ENCODE measurements around the gene UBE2F. TPM values are rescaled to one million over a fixed set of nuclear protein-coding genes. Genes with fewer than 3 reads are reported as not detected.

Gene UBE2F
- total and polyA plus RNA-seq, 3 experiments from 2014 or later: 65.8 to 70.7 (median 68.8) TPM

DNA sequence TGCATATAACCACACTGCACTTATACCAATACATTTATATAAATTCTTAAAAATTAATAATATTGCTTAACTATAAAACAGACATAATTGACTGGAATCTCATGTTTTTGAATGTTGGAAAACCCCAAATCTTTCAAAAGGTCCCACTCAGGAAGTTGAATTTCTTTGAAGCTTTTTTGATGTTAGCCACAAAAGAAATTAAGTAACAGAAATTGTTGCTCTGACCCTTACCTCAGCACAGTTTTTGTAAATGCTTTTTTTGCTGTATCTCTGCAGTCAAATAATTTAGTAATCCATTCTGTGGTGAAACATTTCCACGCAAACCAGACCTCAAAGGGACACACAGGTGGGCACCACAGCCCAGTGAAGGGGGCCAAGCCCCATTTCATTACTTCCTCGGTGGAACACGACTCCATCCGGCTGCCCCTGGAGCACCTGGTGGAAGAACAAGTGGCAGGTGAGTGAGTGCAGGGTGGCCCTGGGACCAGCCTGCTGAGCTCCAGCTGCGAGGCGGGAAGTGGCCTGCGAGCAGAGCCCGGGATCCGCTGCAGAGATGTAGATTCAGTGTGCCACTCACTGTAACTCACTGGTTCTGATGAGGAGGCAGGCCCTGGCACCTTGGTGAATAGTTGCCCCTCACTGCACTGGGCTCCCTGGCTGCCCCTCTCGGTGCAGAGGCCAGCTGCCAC, 102.4 kb downstream of the UBE2F start:
- H3K4me1 Mint-ChIP-seq: peaks cover 35 to 70% (median 62%) of the 10 kb centered on the region in 3 donors
- Histone ChIP-seq H3K9me3 (ENCODE audit: low read length) (no peaks in the 10 kb centered on the region), H3K27ac (ENCODE audit: low read depth, low read length) (no peak overlapping the region), H3K4me3 (ENCODE audit: low read length) (no peak overlapping the region), H3K4me1 (ENCODE audit: insufficient read depth, low read length) (peaks cover 33% of the 10 kb centered on the region), H3K36me3 (ENCODE audit: insufficient read depth, low read length) (peaks cover 6% of the 10 kb centered on the region), H3K27me3 (ENCODE audit: insufficient read depth, low read length, poor library complexity, severe bottlenecking) (no peaks in the 10 kb centered on the region)
- DNase-seq: peak in 2 of 5 donors; percentile 26 to 33
- H3K36me3 Mint-ChIP-seq: peaks cover 14 to 60% (median 21%) of the 10 kb centered on the region in 3 donors
- no peaks in the 10 kb centered on the region for H3K27me3 Mint-ChIP-seq
- CTCF ChIA-PET: no interaction called here
- peak overlapping the region; percentile 68 to 92 (median 85) for H3K27ac Mint-ChIP-seq
- no peaks in the 10 kb centered on the region for H3K9me3 Mint-ChIP-seq
- peak overlapping the region; percentile 33 to 76 (median 71) for H3K4me3 Mint-ChIP-seq
- POLR2A ChIA-PET: interaction anchor here (1.0 kb wide), 1 partner anchor 8 kb away, joined by 4 read pairs; the partner anchor contains the start of gene SCLY

DNA sequence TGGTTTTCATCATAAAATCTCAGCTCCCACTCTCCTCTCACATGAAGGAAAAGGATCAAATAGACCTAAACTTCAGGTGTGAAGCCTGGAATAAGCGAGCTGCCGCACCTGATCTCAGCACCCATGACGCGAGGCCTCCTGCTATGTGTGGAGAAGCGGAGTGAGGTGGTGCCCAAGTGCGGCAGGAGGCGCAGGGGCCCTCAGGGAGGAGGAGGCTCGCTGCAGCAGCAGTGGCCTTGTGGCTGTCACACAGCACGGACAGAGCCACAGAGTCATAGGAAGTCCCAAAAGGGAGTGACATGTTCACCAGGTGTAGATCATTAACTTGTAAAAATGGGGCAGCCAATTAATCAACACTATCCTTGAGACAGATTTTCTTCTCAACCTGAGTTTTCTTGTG, 103.1 kb downstream of the UBE2F start:
- Histone ChIP-seq H3K27me3 (ENCODE audit: insufficient read depth, low read length, poor library complexity, severe bottlenecking) (no peaks in the 10 kb centered on the region), H3K36me3 (ENCODE audit: insufficient read depth, low read length) (peaks cover 6% of the 10 kb centered on the region), H3K27ac (ENCODE audit: low read depth, low read length) (no peak overlapping the region), H3K9me3 (ENCODE audit: low read length) (no peaks in the 10 kb centered on the region), H3K4me1 (ENCODE audit: insufficient read depth, low read length) (peaks cover 33% of the 10 kb centered on the region), H3K4me3 (ENCODE audit: low read length) (no peak overlapping the region)
- H3K27ac Mint-ChIP-seq: peak overlapping the region in 7 of 8 donors; percentile 25 to 92 (median 86)
- DNase-seq: no peak
- ChIA-PET CTCF (no interaction called here), POLR2A (no interaction called here)
- peaks cover 35 to 69% (median 58%) of the 10 kb centered on the region in 3 donors for H3K4me1 Mint-ChIP-seq
- no peaks in the 10 kb centered on the region for H3K9me3 Mint-ChIP-seq
- H3K36me3 Mint-ChIP-seq: peaks cover 14 to 58% (median 24%) of the 10 kb centered on the region in 3 donors
- no peaks in the 10 kb centered on the region for H3K27me3 Mint-ChIP-seq
- H3K4me3 Mint-ChIP-seq: peak overlapping the region in 4 of 7 donors; percentile 41 to 76 (median 70)

DNA sequence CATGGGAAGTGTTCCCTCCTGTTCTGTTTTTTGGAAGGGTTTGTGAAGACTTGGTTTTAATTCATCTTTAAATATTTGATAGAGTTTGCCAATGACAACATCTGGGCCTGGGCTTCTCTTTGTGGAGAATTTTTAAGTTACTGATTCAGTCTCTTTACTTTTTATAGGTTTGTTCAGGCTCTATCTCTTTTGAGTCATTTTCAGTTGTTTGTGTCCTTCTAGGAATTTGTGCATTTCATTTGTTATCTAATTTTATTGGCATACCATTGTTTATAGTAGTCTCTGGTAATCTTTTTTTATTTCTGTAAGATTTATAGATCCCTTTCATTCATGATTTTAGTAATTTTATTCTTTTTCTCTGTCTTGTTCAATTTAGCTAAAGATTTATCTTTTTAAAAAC, 108.6 kb downstream of the UBE2F start:
- Histone ChIP-seq H3K4me1 (ENCODE audit: insufficient read depth, low read length) (peaks cover 5% of the 10 kb centered on the region), H3K9me3 (ENCODE audit: low read length) (no peaks in the 10 kb centered on the region), H3K27ac (ENCODE audit: low read depth, low read length) (no peak overlapping the region), H3K27me3 (ENCODE audit: insufficient read depth, low read length, poor library complexity, severe bottlenecking) (no peaks in the 10 kb centered on the region), H3K36me3 (ENCODE audit: insufficient read depth, low read length) (peaks cover under 1% of the 10 kb centered on the region), H3K4me3 (ENCODE audit: low read length) (no peak overlapping the region)
- Mint-ChIP-seq H3K4me3 (no peak overlapping the region), H3K27me3 (no peaks in the 10 kb centered on the region), H3K4me1 (peaks cover 2 to 29% (median 18%) of the 10 kb centered on the region in 3 donors), H3K9me3 (no peaks in the 10 kb centered on the region), H3K27ac (peak overlapping the region in 3 of 8 donors; percentile 3 to 13 (median 6)), H3K36me3 (peaks cover 18 to 55% (median 25%) of the 10 kb centered on the region in 3 donors)
- DNase-seq: no peak
- POLR2A ChIA-PET: no interaction called here
- CTCF ChIA-PET: no interaction called here

DNA sequence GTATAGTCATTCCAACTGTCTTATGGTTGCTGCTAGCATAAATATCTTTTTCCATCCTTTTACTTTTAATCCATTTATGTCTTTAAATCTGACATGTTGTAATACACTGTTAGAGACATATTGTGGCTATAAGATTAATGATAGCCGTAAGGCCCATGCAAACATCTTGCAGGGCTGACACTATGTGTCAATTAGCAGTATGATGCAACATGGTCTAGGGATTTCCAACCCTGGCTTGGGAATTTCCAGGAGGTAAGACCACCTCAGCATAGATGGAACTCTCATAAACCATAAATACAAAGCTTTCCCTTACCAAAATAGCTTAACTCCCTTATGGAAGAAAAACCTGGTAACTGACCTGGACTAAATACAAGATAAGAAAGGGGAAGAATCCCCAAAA, 110.5 kb downstream of the UBE2F start:
- CTCF ChIA-PET: no interaction called here
- H3K4me1 Mint-ChIP-seq: peaks cover 0 to 17% (median 8%) of the 10 kb centered on the region in 3 donors
- H3K9me3 Mint-ChIP-seq: no peaks in the 10 kb centered on the region
- H3K27me3 Mint-ChIP-seq: no peaks in the 10 kb centered on the region
- Histone ChIP-seq H3K36me3 (ENCODE audit: insufficient read depth, low read length) (peaks cover 13% of the 10 kb centered on the region), H3K9me3 (ENCODE audit: low read length) (no peaks in the 10 kb centered on the region), H3K4me3 (ENCODE audit: low read length) (no peak overlapping the region), H3K27me3 (ENCODE audit: insufficient read depth, low read length, poor library complexity, severe bottlenecking) (no peaks in the 10 kb centered on the region), H3K4me1 (ENCODE audit: insufficient read depth, low read length) (no peaks in the 10 kb centered on the region), H3K27ac (ENCODE audit: low read depth, low read length) (no peak overlapping the region)
- POLR2A ChIA-PET: no interaction called here
- no peak overlapping the region for H3K4me3 Mint-ChIP-seq
- H3K36me3 Mint-ChIP-seq: peaks cover 29 to 67% (median 29%) of the 10 kb centered on the region in 3 donors
- no peak for DNase-seq
- H3K27ac Mint-ChIP-seq: no peak overlapping the region

DNA sequence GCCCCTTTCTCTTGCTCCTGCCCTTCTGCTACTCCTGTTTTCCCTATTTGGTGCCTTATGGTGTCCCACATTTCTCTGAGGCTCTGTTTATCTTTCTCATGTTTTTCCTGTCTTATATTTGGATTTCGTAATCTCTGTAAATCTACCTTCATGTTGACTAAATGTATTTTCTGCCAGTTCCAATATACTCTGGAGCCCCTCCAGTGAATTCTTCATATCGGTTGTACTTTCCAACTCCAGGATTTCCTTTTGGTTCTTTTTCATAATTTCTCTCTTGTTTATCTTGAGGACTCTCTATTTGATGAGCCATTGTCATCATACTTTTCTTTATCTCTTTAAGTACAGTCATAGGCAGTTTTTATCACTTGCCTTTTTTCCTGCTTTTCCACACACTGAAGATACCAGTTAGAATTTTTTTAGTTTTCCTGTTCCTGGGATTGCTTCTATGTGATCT, 113.1 kb downstream of the UBE2F start:
- H3K4me3 ChIP-seq (ENCODE audit: low read length): no peak overlapping the region
- DNase-seq: no peak
- CTCF ChIA-PET: no interaction called here

DNA sequence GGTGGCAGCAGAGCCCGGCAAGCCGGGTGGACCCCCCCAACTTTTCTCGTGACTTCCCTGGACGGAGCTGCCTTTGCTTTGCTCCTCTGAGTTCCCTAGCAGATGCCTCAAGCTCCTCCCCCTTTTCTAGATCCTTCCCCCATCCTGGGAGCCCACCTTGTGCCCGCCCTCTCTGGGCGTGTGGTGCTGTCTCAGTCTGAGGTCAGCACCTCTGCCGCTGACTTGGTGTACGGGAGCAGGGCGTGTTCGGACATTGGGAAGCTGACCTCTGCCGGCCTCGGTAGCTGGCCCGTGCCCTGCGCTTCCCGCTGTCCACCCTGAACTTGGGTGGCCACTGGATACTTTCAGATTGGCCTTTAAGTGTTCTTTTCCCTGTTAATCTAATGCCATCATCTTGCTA, 113.7 kb downstream of the UBE2F start:
- H3K4me3 ChIP-seq (ENCODE audit: low read length): no peak overlapping the region
- DNase-seq: no peak
- Mint-ChIP-seq H3K4me1 (no peaks in the 10 kb centered on the region), H3K27ac (peak overlapping the region in 1 of 8 donors; percentile 81), H3K9me3 (no peaks in the 10 kb centered on the region), H3K36me3 (peaks cover 26 to 67% (median 33%) of the 10 kb centered on the region in 3 donors), H3K4me3 (no peak overlapping the region), H3K27me3 (no peaks in the 10 kb centered on the region)
- H3K9me3 ChIP-seq (ENCODE audit: low read length): no peaks in the 10 kb centered on the region
- H3K27me3 ChIP-seq (ENCODE audit: insufficient read depth, low read length, poor library complexity, severe bottlenecking): no peaks in the 10 kb centered on the region
- H3K27ac ChIP-seq (ENCODE audit: low read depth, low read length): no peak overlapping the region
- H3K36me3 ChIP-seq (ENCODE audit: insufficient read depth, low read length): peaks cover 30% of the 10 kb centered on the region
- POLR2A ChIA-PET: no interaction called here
- CTCF ChIA-PET: no interaction called here
- H3K4me1 ChIP-seq (ENCODE audit: insufficient read depth, low read length): no peaks in the 10 kb centered on the region

More for the DNA sequence above, 113.1 kb downstream of the UBE2F start:
- Histone ChIP-seq H3K27me3 (ENCODE audit: insufficient read depth, low read length, poor library complexity, severe bottlenecking) (no peaks in the 10 kb centered on the region), H3K27ac (ENCODE audit: low read depth, low read length) (no peak overlapping the region), H3K36me3 (ENCODE audit: insufficient read depth, low read length) (peaks cover 30% of the 10 kb centered on the region), H3K4me1 (ENCODE audit: insufficient read depth, low read length) (no peaks in the 10 kb centered on the region), H3K9me3 (ENCODE audit: low read length) (no peaks in the 10 kb centered on the region)
- Mint-ChIP-seq H3K4me1 (peaks cover 0 to 5% (median 0%) of the 10 kb centered on the region in 3 donors), H3K9me3 (no peaks in the 10 kb centered on the region), H3K4me3 (no peak overlapping the region), H3K36me3 (peaks cover 25 to 68% (median 29%) of the 10 kb centered on the region in 3 donors), H3K27ac (no peak overlapping the region), H3K27me3 (no peaks in the 10 kb centered on the region)
- POLR2A ChIA-PET: no interaction called here

DNA sequence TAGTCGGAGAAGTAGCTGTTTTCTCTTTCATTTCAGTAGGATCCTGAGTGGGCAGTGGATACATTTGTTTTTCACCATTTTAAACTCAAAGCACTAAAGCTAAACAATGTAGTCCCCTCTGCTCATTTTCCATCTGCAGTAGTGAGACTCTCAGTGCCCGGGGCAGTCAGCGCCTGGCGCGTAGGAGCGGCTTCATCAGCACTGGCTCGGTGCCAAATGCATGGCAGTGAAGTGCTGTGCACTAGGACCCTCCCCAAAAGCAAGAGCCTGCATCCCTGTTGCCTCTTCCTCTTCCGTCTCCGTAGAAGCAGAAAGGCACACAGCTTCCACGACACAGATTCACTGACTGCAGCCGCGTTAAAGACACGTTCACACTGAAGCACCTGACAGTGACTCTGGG, 114.3 kb downstream of the UBE2F start:
- DNase-seq: no peak
- no peak overlapping the region for H3K27ac Mint-ChIP-seq
- ChIA-PET POLR2A (no interaction called here), CTCF (no interaction called here)
- H3K4me3 ChIP-seq (ENCODE audit: low read length): no peak overlapping the region
- no peaks in the 10 kb centered on the region for H3K4me1 Mint-ChIP-seq
- no peak overlapping the region for H3K4me3 Mint-ChIP-seq
- H3K36me3 Mint-ChIP-seq: peaks cover 26 to 71% (median 33%) of the 10 kb centered on the region in 3 donors
- H3K27me3 Mint-ChIP-seq: no peaks in the 10 kb centered on the region
- no peaks in the 10 kb centered on the region for H3K27me3 ChIP-seq (ENCODE audit: insufficient read depth, low read length, poor library complexity, severe bottlenecking)
- peaks cover 30% of the 10 kb centered on the region for H3K36me3 ChIP-seq (ENCODE audit: insufficient read depth, low read length)
- H3K9me3 Mint-ChIP-seq: no peaks in the 10 kb centered on the region
- H3K27ac ChIP-seq (ENCODE audit: low read depth, low read length): no peak overlapping the region
- no peaks in the 10 kb centered on the region for H3K9me3 ChIP-seq (ENCODE audit: low read length)
- H3K4me1 ChIP-seq (ENCODE audit: insufficient read depth, low read length): no peaks in the 10 kb centered on the region

DNA sequence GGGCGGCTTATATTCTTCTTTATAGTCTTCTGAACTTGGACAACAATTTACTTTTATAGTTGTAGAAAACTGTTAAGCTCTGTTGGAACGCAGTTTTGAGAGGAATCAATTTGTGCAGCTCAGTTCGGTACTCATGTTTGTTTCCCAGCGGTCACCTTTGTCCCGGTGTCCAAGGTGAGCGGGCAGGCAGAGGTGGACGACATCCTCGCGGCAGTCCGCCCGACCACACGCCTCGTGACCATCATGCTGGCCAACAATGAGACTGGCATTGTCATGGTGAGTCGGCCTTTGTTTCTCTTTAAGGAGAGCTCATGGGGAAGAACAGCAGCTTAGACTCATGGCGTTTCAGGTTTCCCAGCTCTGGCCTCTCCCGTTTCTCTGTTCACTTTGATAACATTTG, 114.7 kb downstream of the UBE2F start:
- ChIA-PET POLR2A (no interaction called here), CTCF (no interaction called here)
- no peak for DNase-seq
- peaks cover 24 to 70% (median 33%) of the 10 kb centered on the region in 3 donors for H3K36me3 Mint-ChIP-seq
- Histone ChIP-seq H3K9me3 (ENCODE audit: low read length) (no peaks in the 10 kb centered on the region), H3K27ac (ENCODE audit: low read depth, low read length) (no peak overlapping the region), H3K4me3 (ENCODE audit: low read length) (no peak overlapping the region), H3K27me3 (ENCODE audit: insufficient read depth, low read length, poor library complexity, severe bottlenecking) (no peaks in the 10 kb centered on the region), H3K36me3 (ENCODE audit: insufficient read depth, low read length) (peaks cover 30% of the 10 kb centered on the region), H3K4me1 (ENCODE audit: insufficient read depth, low read length) (no peaks in the 10 kb centered on the region)
- peak overlapping the region in 1 of 8 donors; percentile 3 for H3K27ac Mint-ChIP-seq
- no peak overlapping the region for H3K4me3 Mint-ChIP-seq
- no peaks in the 10 kb centered on the region for H3K4me1 Mint-ChIP-seq
- no peaks in the 10 kb centered on the region for H3K27me3 Mint-ChIP-seq
- no peaks in the 10 kb centered on the region for H3K9me3 Mint-ChIP-seq
